ENCODE data around the gene PTPN4. TPM values are rescaled to one million over a fixed set of nuclear protein-coding genes. Genes with fewer than 3 reads are reported as not detected.

The PTPN4 gene
- total and polyA plus RNA-seq, 9 of the 15 experiments (the other 6 are each of a cell fraction or from before 2014, with no cell fraction given) = 5.0 to 32.8 (median 27.3) TPM

DNA sequence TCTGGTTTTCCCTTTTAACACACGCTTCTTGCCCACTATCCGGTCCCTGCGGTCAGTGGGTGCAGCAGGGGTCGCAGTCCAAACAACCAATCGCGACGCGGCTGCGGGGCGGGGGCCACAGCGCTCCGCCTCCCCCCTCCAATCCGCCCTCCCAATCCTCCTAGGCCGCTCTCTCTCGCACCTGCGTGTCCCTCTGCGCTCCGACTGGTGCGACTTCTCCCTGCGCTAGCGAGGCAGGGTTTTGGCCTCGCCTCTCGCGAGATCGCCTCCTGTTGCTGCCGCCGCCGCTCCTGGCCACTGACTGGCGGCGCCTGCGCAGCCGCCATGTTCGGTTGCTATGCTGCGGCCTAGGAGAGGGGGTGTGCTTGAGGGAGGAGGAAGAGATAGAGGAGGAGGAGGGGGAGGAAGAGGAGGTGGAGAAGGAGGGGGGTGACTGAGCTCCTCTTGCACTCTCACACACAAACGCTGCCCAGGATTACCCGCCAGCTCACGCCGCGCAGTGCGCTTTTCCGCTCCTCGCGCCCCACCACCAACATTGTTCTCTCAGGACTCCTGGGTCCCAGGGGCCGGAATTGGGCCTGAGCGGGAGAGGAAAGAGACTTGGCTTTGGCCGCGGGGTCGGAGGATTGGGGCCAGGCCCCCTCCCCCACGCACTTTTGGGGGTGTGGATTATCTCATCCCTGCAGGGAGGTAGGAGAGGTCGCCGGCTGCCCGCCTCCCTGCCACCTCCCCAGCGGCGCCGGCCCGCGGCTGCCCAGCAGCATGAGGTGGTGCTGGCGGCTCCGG is at the start of gene PTPN4 (continued):
- TF ChIP-seq ARID1B (IDR thresholded peaks at IDR 0.05) = peak; percentile 77
- TF ChIP-seq, protein P1, sequence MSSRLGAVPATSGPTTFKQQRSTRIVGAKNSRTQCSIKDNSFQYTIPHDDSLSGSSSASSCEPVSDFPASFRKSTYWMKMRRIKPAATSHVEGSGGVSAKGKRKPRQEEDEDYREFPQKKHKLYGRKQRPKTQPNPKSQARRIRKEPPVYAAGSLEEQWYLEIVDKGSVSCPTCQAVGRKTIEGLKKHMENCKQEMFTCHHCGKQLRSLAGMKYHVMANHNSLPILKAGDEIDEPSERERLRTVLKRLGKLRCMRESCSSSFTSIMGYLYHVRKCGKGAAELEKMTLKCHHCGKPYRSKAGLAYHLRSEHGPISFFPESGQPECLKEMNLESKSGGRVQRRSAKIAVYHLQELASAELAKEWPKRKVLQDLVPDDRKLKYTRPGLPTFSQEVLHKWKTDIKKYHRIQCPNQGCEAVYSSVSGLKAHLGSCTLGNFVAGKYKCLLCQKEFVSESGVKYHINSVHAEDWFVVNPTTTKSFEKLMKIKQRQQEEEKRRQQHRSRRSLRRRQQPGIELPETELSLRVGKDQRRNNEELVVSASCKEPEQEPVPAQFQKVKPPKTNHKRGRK (tag; IDR thresholded peaks at IDR 0.05) = no peak
- peak; percentile 79; the same call in 1 of the 2 replicates for TF ChIP-seq ZC3H4 (CRISPR knock-in tag; IDR thresholded peaks at IDR 0.05; ENCODE audit: borderline replicate concordance)
- TF ChIP-seq, protein P2, sequence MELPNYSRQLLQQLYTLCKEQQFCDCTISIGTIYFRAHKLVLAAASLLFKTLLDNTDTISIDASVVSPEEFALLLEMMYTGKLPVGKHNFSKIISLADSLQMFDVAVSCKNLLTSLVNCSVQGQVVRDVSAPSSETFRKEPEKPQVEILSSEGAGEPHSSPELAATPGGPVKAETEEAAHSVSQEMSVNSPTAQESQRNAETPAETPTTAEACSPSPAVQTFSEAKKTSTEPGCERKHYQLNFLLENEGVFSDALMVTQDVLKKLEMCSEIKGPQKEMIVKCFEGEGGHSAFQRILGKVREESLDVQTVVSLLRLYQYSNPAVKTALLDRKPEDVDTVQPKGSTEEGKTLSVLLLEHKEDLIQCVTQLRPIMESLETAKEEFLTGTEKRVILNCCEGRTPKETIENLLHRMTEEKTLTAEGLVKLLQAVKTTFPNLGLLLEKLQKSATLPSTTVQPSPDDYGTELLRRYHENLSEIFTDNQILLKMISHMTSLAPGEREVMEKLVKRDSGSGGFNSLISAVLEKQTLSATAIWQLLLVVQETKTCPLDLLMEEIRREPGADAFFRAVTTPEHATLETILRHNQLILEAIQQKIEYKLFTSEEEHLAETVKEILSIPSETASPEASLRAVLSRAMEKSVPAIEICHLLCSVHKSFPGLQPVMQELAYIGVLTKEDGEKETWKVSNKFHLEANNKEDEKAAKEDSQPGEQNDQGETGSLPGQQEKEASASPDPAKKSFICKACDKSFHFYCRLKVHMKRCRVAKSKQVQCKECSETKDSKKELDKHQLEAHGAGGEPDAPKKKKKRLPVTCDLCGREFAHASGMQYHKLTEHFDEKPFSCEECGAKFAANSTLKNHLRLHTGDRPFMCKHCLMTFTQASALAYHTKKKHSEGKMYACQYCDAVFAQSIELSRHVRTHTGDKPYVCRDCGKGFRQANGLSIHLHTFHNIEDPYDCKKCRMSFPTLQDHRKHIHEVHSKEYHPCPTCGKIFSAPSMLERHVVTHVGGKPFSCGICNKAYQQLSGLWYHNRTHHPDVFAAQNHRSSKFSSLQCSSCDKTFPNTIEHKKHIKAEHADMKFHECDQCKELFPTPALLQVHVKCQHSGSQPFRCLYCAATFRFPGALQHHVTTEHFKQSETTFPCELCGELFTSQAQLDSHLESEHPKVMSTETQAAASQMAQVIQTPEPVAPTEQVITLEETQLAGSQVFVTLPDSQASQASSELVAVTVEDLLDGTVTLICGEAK (IDR thresholded peaks at IDR 0.05) = no peak
- TF ChIP-seq, protein P2 (CRISPR knock-in tag; IDR thresholded peaks at IDR 0.05) = no peak
- TF ChIP-seq, protein P3, sequence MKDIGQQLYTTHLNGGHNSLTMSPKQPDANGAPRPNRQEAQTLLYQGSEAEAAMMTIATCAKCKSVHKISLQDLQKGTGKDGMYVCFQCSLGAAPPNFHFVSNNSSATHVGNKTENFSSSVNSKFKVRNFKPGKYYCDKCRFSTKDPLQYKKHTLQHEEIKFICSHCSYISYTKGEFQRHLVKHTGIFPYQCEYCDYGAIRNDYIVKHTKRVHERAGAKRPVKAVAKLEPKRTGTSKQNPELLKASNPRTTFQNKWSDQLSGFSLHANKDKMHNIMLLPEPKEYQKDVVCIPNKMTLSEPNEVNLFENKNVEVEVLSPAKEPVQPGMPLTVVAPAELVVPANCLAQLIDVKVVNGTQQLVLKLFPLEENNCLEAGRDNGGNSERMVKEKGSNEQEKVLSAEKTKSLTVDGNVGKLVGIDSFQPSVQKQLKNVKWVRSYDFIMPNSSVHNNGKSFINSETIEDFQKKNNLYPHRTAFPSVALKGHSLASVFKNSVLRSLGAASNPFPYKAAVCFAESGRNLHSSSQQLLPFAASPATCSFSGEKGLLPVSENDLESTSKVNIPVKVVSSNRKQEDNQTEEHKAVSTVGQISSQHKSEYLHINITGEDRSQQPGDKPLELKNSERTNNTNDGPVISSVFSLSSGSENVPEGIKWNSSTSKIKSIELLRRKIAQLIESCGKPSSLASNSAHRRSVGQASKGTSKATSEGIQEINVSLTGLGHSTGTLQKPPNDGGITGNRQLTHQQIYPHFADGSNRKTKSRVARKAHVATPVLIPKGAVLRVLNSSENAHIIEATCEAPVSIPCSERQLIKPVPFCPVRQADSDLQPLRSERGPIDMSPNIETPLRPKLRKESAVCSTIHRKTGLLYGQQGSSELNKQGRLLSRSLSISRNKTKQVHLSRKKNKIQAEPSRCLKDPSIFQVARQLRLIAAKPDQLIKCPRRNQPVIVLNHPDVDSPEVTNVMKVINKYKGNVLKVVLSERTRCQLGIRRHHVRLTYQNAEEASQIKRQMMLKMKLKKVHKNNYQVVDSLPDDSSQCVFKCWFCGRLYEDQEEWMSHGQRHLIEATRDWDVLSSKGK (CRISPR knock-in tag; IDR thresholded peaks at IDR 0.05) = no peak
- no peak for TF ChIP-seq SMAD3 (CRISPR knock-in tag; conservative IDR thresholded peaks at IDR 0.05)
- TF ChIP-seq, protein P4, sequence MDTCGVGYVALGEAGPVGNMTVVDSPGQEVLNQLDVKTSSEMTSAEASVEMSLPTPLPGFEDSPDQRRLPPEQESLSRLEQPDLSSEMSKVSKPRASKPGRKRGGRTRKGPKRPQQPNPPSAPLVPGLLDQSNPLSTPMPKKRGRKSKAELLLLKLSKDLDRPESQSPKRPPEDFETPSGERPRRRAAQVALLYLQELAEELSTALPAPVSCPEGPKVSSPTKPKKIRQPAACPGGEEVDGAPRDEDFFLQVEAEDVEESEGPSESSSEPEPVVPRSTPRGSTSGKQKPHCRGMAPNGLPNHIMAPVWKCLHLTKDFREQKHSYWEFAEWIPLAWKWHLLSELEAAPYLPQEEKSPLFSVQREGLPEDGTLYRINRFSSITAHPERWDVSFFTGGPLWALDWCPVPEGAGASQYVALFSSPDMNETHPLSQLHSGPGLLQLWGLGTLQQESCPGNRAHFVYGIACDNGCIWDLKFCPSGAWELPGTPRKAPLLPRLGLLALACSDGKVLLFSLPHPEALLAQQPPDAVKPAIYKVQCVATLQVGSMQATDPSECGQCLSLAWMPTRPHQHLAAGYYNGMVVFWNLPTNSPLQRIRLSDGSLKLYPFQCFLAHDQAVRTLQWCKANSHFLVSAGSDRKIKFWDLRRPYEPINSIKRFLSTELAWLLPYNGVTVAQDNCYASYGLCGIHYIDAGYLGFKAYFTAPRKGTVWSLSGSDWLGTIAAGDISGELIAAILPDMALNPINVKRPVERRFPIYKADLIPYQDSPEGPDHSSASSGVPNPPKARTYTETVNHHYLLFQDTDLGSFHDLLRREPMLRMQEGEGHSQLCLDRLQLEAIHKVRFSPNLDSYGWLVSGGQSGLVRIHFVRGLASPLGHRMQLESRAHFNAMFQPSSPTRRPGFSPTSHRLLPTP (IDR thresholded peaks at IDR 0.05; ENCODE audit: borderline replicate concordance, extremely low read depth, insufficient read length) = no peak

Measured in K562 (cell line).